GM23338 (cell line): ENCODE data around the gene KCNN3. TPM values are rescaled to one million over a fixed set of nuclear protein-coding genes. Genes with fewer than 3 reads are reported as not detected.

Experiments
- ATAC-seq: fragments of 200-7000 bp; cut with Tn5 transposase; 3 replicates; pipeline ENCODE4 v1.9.1; 2020
- DNase-seq: peaks from one replicate; pipeline ENCODE4 v3.0.0-alpha.2; 2015; ENCODE audit warnings: low spot score
- H2AFZ ChIP-seq: fragments of 200-600 bp; sonication (generic); 2 replicates; pipeline ENCODE4 v1.8.0; 2016; ENCODE audit warnings: antibody characterized with exemption, mild to moderate bottlenecking, moderate library complexity
- H3F3A ChIP-seq: fragments of 200-600 bp; sonication (generic); replicated peaks from 2 replicates; pipeline ENCODE4 v1.8.0; 2017; ENCODE audit warnings: antibody characterized with exemption, mixed run types, low read depth
- H3K27ac ChIP-seq: fragments of 200-600 bp; sonication (generic); 2 replicates; pipeline ENCODE4 v1.6.1; 2016; ENCODE audit warnings: low read depth
- H3K27me3 ChIP-seq: fragments of 200-600 bp; sonication (generic); 2 replicates; pipeline ENCODE4 v1.8.0; 2016; ENCODE audit warnings: mild to moderate bottlenecking, mixed run types, moderate library complexity; ENCODE audit not compliant: insufficient read depth
- H3K36me3 ChIP-seq: fragments of 200-600 bp; sonication (generic); 2 replicates; pipeline ENCODE4 v1.8.0; 2016; ENCODE audit warnings: mild to moderate bottlenecking; ENCODE audit not compliant: insufficient read depth
- H3K4me1 ChIP-seq: fragments of 200-600 bp; sonication (generic); 2 replicates; pipeline ENCODE4 v1.8.0; 2016; ENCODE audit warnings: mild to moderate bottlenecking, moderate library complexity; ENCODE audit not compliant: insufficient read depth
- H3K4me2 ChIP-seq: fragments of 200-600 bp; sonication (generic); 2 replicates; pipeline ENCODE4 v1.7.1; 2017; ENCODE audit warnings: mixed run types
- H3K4me3 ChIP-seq: fragments of 200-600 bp; sonication (generic); 2 replicates; pipeline ENCODE4 v1.6.1; 2016; ENCODE audit warnings: mixed run types
- H3K79me2 ChIP-seq: fragments of 200-600 bp; sonication (generic); replicated peaks from 2 replicates; pipeline ENCODE4 v1.8.0; 2017; ENCODE audit warnings: mild to moderate bottlenecking; ENCODE audit not compliant: insufficient read depth
- H3K9me2 ChIP-seq: fragments of 200-600 bp; sonication (generic); 2 replicates; pipeline ENCODE4 v1.8.0; 2017; ENCODE audit not compliant: insufficient read depth
- H4K20me1 ChIP-seq: fragments of 200-600 bp; sonication (generic); replicated peaks from 2 replicates; pipeline ENCODE4 v1.8.0; 2017; ENCODE audit warnings: mild to moderate bottlenecking; ENCODE audit not compliant: insufficient read depth
- H3K27ac Mint-ChIP-seq: 2 replicates; pipeline ENCODE4 v1.8.0; 2020; ENCODE audit warnings: inconsistent platforms, mild to moderate bottlenecking, moderate library complexity, mixed read lengths
- H3K27me3 Mint-ChIP-seq: 3 replicates; pipeline ENCODE4 v1.8.0; 2022; ENCODE audit warnings: low read depth, mild to moderate bottlenecking, moderate library complexity, mixed read lengths, inconsistent platforms; ENCODE audit not compliant: insufficient read depth, poor library complexity
- H3K36me3 Mint-ChIP-seq: 3 replicates; pipeline ENCODE4 v1.8.0; 2021; ENCODE audit warnings: low read depth, mild to moderate bottlenecking, inconsistent platforms, moderate library complexity, mixed read lengths
- H3K4me1 Mint-ChIP-seq: 3 replicates; pipeline ENCODE4 v1.8.0; 2020; ENCODE audit warnings: mild to moderate bottlenecking, inconsistent platforms, mixed read lengths
- H3K4me3 Mint-ChIP-seq: 3 replicates; pipeline ENCODE4 v1.8.0; 2021; ENCODE audit warnings: moderate library complexity, mild to moderate bottlenecking, inconsistent platforms, mixed read lengths
- H3K9me3 Mint-ChIP-seq: 3 replicates; pipeline ENCODE4 v1.8.0; 2020; ENCODE audit warnings: moderate library complexity, mild to moderate bottlenecking, inconsistent platforms, mixed read lengths
- CREB1 ChIP-seq: fragments of 250-450 bp; sonication (Bioruptor Pico); IDR thresholded peaks from 2 replicates; pipeline ENCODE4 v1.5.0; 2020; ENCODE audit warnings: low read depth, mild to moderate bottlenecking, moderate library complexity
- EZH2 ChIP-seq: fragments of 200-600 bp; sonication (generic); IDR thresholded peaks from one replicate; pipeline ENCODE4 v1.8.0; 2017; ENCODE audit warnings: antibody characterized with exemption, mild to moderate bottlenecking, low read depth; ENCODE audit not compliant: unreplicated experiment
- EZH2phosphoT487 ChIP-seq: fragments of 200-600 bp; sonication (generic); IDR thresholded peaks from one replicate; pipeline ENCODE4 v1.8.1; 2018; ENCODE audit warnings: antibody characterized with exemption; ENCODE audit not compliant: unreplicated experiment
- JUNB ChIP-seq: IDR thresholded peaks from one replicate; pipeline ENCODE4 v1.6.1; 2016; ENCODE audit warnings: antibody characterized with exemption; ENCODE audit not compliant: unreplicated experiment
- NANOG ChIP-seq: IDR thresholded peaks from 2 replicates; pipeline ENCODE4 v1.6.1; 2016; ENCODE audit warnings: antibody characterized with exemption, borderline replicate concordance
- POLR2AphosphoS5 ChIP-seq: IDR thresholded peaks from 2 replicates; pipeline ENCODE4 v1.6.1; 2016; ENCODE audit warnings: antibody characterized with exemption, low read depth
- STAT1 ChIP-seq: IDR thresholded peaks from one replicate; pipeline ENCODE4 v1.6.1; 2016; ENCODE audit warnings: antibody characterized with exemption; ENCODE audit not compliant: unreplicated experiment
- ZNF114 ChIP-seq: fragments of 250-450 bp; sonication (Bioruptor Pico); IDR thresholded peaks from 2 replicates; pipeline ENCODE4 v1.5.0; 2020; ENCODE audit warnings: mild to moderate bottlenecking, moderate library complexity
- ZNF331 ChIP-seq: fragments of 250-450 bp; sonication (Bioruptor Pico); IDR thresholded peaks from 2 replicates; pipeline ENCODE4 v1.5.0; 2020; ENCODE audit warnings: low read depth, mild to moderate bottlenecking, moderate library complexity
- ZNF462 ChIP-seq: fragments of 250-450 bp; sonication (Bioruptor Pico); IDR thresholded peaks from 2 replicates; pipeline ENCODE4 v1.5.0; 2020; ENCODE audit warnings: mild to moderate bottlenecking, moderate library complexity
- polyA plus RNA-seq: library from polyadenylated mRNA; unstranded; fragments of >200 nt; fragmentation: Nextera tagmentation; extraction: Ambion mirVana; gene quantifications from 2 replicates; pipeline ENCODE4 v1.2.1, GENCODE V29; 2016
- total RNA-seq: library from RNA; depleted of rRNA; stranded (reverse); fragments of >200 nt; shearing (Covaris generic); gene quantifications from 2 replicates; pipeline ENCODE4 v1.2.3, GENCODE V29; 2014
- TF ChIP-seq, protein P1 (sequence below): IDR thresholded peaks from one replicate; pipeline ENCODE4 v1.6.1; 2018; ENCODE audit warnings: antibody characterized with exemption; ENCODE audit not compliant: unreplicated experiment
- TF ChIP-seq, protein P2 (sequence below), 2 experiments: fragments of 200-600 bp in 1 of 2; sonication (generic) in 1 of 2; conservative IDR thresholded peaks; 2 replicates each; pipeline versions ENCODE4 v1.5.1 to v1.6.1; 2016 to 2017; ENCODE audit warnings: antibody characterized with exemption in 2 of 2, low read depth in 2 of 2, mild to moderate bottlenecking in 2 of 2, moderate library complexity in 1 of 2
- TF ChIP-seq, protein P3 (sequence below): IDR thresholded peaks from 2 replicates; pipeline ENCODE4 v1.6.1; 2016; ENCODE audit warnings: antibody characterized with exemption

The KCNN3 gene
- total and polyA plus RNA-seq, 2 experiments from 2014 or later: 1.9 to 3.0 TPM

DNA sequence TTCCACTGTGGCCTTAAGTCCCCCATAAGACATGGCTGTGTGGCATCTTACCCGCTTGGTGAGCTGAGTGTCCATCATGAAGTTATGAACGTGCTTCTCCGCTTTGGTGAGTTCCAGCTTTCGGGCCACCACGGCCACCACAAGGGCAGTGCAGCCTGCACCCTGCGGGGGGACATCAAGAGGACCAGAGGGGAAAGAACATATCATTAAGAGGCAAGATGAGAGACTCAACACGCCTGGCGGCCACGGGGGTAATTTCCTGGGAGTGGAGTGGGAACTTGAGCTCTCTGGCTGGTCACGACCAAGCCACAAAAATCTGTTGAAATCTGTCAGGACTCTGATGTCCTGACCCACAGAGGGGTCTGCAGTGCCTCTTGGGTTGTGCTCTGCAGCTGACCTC lies 144.2 kb downstream of the KCNN3 start:
- ATAC-seq (no peak), DNase-seq (no peak)
- Histone ChIP-seq H3K4me3 (no peak overlapping the region), H3F3A (no peaks in the 10 kb centered on the region), H3K27ac (no peak overlapping the region), H3K9me2 (no peaks in the 10 kb centered on the region), H2AFZ (no peak overlapping the region), H3K4me1 (peaks cover 10% of the 10 kb centered on the region), H3K4me2 (no peak overlapping the region), H4K20me1 (no peaks in the 10 kb centered on the region), H3K36me3 (no peaks in the 10 kb centered on the region), H3K79me2 (no peaks in the 10 kb centered on the region), H3K27me3 (no peaks in the 10 kb centered on the region)
- Mint-ChIP-seq H3K9me3 (no peaks in the 10 kb centered on the region; the same call in 2 of the 3 replicates), H3K27ac (no peak overlapping the region), H3K36me3 (no peaks in the 10 kb centered on the region), H3K4me1 (peaks cover 38% of the 10 kb centered on the region), H3K4me3 (no peak overlapping the region), H3K27me3 (peaks cover 3% of the 10 kb centered on the region)
- TF ChIP-seq ZNF114 (CRISPR knock-in tag): no peak
- TF ChIP-seq CREB1 (CRISPR knock-in tag): no peak
- no peak for TF ChIP-seq ZNF331
- no peak for TF ChIP-seq JUNB
- TF ChIP-seq EZH2: no peak
- TF ChIP-seq, protein P1, sequence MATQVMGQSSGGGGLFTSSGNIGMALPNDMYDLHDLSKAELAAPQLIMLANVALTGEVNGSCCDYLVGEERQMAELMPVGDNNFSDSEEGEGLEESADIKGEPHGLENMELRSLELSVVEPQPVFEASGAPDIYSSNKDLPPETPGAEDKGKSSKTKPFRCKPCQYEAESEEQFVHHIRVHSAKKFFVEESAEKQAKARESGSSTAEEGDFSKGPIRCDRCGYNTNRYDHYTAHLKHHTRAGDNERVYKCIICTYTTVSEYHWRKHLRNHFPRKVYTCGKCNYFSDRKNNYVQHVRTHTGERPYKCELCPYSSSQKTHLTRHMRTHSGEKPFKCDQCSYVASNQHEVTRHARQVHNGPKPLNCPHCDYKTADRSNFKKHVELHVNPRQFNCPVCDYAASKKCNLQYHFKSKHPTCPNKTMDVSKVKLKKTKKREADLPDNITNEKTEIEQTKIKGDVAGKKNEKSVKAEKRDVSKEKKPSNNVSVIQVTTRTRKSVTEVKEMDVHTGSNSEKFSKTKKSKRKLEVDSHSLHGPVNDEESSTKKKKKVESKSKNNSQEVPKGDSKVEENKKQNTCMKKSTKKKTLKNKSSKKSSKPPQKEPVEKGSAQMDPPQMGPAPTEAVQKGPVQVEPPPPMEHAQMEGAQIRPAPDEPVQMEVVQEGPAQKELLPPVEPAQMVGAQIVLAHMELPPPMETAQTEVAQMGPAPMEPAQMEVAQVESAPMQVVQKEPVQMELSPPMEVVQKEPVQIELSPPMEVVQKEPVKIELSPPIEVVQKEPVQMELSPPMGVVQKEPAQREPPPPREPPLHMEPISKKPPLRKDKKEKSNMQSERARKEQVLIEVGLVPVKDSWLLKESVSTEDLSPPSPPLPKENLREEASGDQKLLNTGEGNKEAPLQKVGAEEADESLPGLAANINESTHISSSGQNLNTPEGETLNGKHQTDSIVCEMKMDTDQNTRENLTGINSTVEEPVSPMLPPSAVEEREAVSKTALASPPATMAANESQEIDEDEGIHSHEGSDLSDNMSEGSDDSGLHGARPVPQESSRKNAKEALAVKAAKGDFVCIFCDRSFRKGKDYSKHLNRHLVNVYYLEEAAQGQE: no peak
- TF ChIP-seq, protein P2, sequence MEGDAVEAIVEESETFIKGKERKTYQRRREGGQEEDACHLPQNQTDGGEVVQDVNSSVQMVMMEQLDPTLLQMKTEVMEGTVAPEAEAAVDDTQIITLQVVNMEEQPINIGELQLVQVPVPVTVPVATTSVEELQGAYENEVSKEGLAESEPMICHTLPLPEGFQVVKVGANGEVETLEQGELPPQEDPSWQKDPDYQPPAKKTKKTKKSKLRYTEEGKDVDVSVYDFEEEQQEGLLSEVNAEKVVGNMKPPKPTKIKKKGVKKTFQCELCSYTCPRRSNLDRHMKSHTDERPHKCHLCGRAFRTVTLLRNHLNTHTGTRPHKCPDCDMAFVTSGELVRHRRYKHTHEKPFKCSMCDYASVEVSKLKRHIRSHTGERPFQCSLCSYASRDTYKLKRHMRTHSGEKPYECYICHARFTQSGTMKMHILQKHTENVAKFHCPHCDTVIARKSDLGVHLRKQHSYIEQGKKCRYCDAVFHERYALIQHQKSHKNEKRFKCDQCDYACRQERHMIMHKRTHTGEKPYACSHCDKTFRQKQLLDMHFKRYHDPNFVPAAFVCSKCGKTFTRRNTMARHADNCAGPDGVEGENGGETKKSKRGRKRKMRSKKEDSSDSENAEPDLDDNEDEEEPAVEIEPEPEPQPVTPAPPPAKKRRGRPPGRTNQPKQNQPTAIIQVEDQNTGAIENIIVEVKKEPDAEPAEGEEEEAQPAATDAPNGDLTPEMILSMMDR (conservative IDR thresholded peaks at IDR 0.05; ENCODE audit: low read depth in 2 of 2): no peak
- TF ChIP-seq STAT1: no peak
- TF ChIP-seq EZH2phosphoT487: no peak
- TF ChIP-seq, protein P3, sequence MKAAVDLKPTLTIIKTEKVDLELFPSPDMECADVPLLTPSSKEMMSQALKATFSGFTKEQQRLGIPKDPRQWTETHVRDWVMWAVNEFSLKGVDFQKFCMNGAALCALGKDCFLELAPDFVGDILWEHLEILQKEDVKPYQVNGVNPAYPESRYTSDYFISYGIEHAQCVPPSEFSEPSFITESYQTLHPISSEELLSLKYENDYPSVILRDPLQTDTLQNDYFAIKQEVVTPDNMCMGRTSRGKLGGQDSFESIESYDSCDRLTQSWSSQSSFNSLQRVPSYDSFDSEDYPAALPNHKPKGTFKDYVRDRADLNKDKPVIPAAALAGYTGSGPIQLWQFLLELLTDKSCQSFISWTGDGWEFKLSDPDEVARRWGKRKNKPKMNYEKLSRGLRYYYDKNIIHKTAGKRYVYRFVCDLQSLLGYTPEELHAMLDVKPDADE: no peak
- no peak for TF ChIP-seq NANOG
- no peak for TF ChIP-seq ZNF462 (CRISPR knock-in tag)
- no peak for TF ChIP-seq POLR2AphosphoS5
